DND-41 (cell line): ENCODE data around the gene INTS7.

ENCODE experiments used
- CTCF ChIP-seq: IDR thresholded peaks from 2 replicates; pipeline ENCODE4 v1.5.1; 2012; ENCODE audit warnings: borderline replicate concordance, low read length, moderate library complexity, mild to moderate bottlenecking; ENCODE audit not compliant: poor library complexity, severe bottlenecking; ENCODE audit errors: extremely low read depth
- EZH2 ChIP-seq: IDR thresholded peaks from 3 replicates; pipeline ENCODE4 v1.6.1; 2012; ENCODE audit warnings: borderline replicate concordance, low read depth, mild to moderate bottlenecking, moderate library complexity, low read length, inconsistent platforms; ENCODE audit not compliant: severe bottlenecking

DNA sequence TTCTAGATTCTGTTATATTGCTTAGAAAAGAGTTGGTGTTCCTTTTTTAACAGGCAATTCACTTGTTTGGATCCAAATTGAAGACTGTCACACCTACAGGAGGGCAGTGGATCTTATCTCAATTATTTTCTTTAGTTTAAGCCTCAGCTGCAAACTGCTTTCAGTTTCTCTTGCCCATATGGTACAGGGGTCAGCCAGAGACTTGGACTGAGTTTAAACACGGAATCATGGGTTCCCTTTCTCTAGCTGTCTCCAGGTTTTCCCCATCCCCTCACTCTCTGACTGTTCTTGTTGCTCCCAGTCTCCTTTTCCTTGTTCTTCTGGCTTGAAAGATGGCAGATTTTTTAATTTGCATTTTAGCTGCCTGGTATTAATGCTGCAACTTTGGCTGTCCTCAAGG, 18.6 kb upstream of the INTS7 start:
- TF ChIP-seq CTCF (no peak), EZH2 (no peak)
